HUES6 (cell line): Measurements from ENCODE around the gene FAM13A.
"Not testable (repeated sequence)": the region's sequence is repeated elsewhere in the genome, so short reads cannot be mapped to it uniquely, and the experiment has no call there.

ENCODE experiments used
- H3K27ac ChIP-seq: 2 replicates; pipeline ENCODE4 v1.7.0; 2013; ENCODE audit warnings: low read depth, mild to moderate bottlenecking, low read length, inconsistent platforms
- H3K27me3 ChIP-seq: 2 replicates; pipeline ENCODE4 v1.6.1; 2013; ENCODE audit warnings: low read length; ENCODE audit not compliant: control insufficient read depth, insufficient read depth
- H3K36me3 ChIP-seq: 2 replicates; pipeline ENCODE4 v1.6.1; 2013; ENCODE audit warnings: low read length; ENCODE audit not compliant: control insufficient read depth, insufficient read depth
- H3K4me1 ChIP-seq: 2 replicates; pipeline ENCODE4 v1.6.1; 2013; ENCODE audit warnings: low read length; ENCODE audit not compliant: control insufficient read depth, insufficient read depth
- H3K4me3 ChIP-seq: 2 replicates; pipeline ENCODE4 v1.5.1; 2013; ENCODE audit warnings: low read depth, low read length
- H3K9ac ChIP-seq: one replicate; pipeline ENCODE4 v1.6.1; 2013; ENCODE audit warnings: mild to moderate bottlenecking, low read length
- H3K9me3 ChIP-seq: 2 replicates; pipeline ENCODE4 v1.6.1; 2013; ENCODE audit warnings: low read depth, low read length; ENCODE audit not compliant: control insufficient read depth, insufficient read depth

FAM13A gene

DNA sequence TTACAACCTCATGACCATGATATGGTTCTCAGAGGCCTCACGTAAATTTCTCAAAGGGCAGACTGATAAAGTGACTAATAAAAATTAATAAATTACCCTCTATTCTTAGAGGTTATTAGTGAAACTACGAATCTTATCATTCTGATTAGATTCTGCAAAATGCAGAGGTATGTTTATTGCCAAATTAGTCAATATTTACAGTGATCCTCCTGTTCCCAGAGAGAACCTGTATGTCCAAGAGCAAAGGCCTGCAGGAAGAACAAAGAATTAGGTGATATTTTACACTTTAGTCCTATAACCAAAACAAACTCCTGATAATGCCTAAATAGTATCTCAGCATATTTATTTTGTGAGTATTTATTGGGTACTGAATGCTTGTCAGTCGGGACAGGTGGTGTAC, 58.1 kb downstream of the FAM13A start:
- Histone ChIP-seq H3K36me3 (no peaks in the 10 kb centered on the region; the same call in 1 of the 2 replicates), H3K4me3 (no peak overlapping the region), H3K27ac (no peak overlapping the region), H3K9ac (no peak overlapping the region), H3K27me3 (no peaks in the 10 kb centered on the region), H3K9me3 (no peaks in the 10 kb centered on the region), H3K4me1 (no peaks in the 10 kb centered on the region)

DNA sequence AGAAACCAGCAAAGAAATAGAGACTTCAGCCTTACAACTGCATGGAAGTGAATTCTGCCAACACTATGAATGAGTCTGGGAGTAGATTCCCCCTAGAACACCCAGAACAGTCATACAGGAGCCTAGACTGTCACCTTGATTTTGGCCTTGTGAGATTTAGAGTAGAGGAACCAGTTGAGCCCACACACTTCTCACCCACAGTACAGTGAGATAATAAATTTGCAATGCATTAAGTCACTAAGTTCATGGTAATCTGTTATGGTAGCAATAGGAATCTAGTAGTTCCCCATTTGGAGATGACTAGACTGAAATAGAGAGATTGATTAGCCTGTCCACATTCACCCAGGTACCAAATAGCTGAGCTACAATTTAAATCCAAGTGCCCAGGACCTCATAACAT, 59.0 kb downstream of the FAM13A start:
- H3K27ac ChIP-seq, result no peak overlapping the region
- no peaks in the 10 kb centered on the region; the same call in 1 of the 2 replicates for H3K36me3 ChIP-seq
- no peaks in the 10 kb centered on the region for H3K9me3 ChIP-seq
- no peak overlapping the region for H3K9ac ChIP-seq
- no peaks in the 10 kb centered on the region for H3K27me3 ChIP-seq
- no peak overlapping the region for H3K4me3 ChIP-seq
- H3K4me1 ChIP-seq, result no peaks in the 10 kb centered on the region

DNA sequence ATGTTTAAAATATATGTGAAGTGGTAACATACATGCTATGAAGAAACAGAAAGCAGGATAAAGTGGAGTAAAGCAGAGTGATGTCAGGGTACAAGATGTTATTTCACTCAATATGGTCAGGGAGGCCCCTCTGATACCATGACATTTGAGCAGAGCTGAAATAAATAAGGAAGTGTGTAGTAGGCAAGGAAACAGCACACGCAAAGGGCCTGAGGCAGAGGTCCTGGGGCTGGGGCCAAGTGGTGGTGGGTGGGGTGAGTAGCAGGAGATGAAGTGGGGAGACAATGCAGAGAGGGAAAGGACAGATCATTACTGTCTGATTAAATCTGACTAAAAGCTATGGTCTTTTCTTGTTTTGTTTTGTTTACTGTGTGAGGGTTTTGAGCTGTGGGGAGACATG, 61.1 kb downstream of the FAM13A start:
- no peaks in the 10 kb centered on the region for H3K27me3 ChIP-seq
- H3K9ac ChIP-seq, result no peak overlapping the region
- no peaks in the 10 kb centered on the region for H3K9me3 ChIP-seq
- no peaks in the 10 kb centered on the region for H3K4me1 ChIP-seq
- H3K4me3 ChIP-seq, result no peak overlapping the region
- no peak overlapping the region for H3K27ac ChIP-seq
- peaks cover 1% of the 10 kb centered on the region; the same call in 1 of the 2 replicates for H3K36me3 ChIP-seq

DNA sequence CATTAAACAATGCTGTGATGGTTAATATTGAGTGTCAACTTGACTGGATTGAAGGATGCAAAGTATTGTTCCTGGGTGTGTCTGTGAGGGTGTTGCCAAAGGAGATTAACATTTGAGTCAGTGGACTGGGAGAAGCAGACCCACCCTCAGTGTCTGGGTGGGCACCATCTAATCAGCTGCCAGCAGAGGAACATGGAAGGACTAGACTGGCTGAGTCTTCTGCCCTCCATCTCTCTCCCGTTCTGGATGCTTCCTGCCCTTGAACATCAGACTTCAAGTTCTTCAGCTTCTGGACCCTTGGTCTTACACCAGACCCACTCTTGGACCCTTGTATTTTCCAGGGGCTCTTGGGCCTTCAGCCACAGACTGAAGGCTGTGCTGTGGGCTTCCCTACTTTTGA, 61.7 kb downstream of the FAM13A start:
- H3K4me3 ChIP-seq, H3K9ac ChIP-seq, H3K27me3 ChIP-seq, H3K4me1 ChIP-seq, H3K9me3 ChIP-seq, H3K27ac ChIP-seq, H3K36me3 ChIP-seq: not testable (repeated sequence)

DNA sequence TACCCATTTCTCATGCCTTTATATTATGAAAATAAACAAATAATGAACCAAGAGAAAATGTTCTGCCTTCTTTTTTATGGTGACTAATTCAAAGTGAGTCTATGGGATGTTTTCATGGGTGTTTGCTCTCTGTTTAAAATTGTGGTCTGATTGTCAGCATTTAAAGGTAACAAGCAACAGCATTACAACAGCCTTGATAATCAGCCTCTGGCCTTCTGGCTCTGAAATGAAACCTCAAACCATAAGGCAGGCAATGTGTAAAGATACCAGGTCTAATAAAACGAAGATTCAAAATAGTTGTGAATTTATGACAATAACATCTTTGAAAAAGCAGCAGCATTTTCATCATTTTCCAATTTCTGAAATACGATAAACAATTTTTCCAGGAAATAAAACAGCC, 63.7 kb downstream of the FAM13A start:
- Histone ChIP-seq H3K27ac (no peak overlapping the region), H3K9ac (no peak overlapping the region), H3K9me3 (no peaks in the 10 kb centered on the region), H3K36me3 (peaks cover 3% of the 10 kb centered on the region; the same call in 1 of the 2 replicates), H3K27me3 (no peaks in the 10 kb centered on the region), H3K4me1 (no peaks in the 10 kb centered on the region), H3K4me3 (no peak overlapping the region)

DNA sequence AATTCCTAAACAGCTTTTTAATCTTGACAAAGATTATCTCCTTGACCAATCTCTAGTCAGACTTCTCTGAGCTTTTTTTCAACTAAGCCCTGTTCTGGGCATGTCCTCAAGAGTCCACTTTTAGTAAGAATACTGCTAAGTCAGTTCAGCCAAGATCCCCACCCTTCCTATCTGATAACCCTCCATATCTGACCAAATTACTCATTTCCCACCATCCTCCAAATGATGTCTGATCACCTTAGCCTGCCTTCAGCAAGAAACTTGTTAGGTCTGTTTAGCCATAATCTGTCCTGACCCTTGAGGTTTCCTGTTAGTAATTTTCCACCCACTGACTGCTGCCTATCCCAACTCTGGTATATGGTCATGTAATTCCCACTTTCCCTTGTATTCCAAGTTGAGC, 65.2 kb downstream of the FAM13A start:
- Histone ChIP-seq H3K4me1 (no peaks in the 10 kb centered on the region; the same call in 1 of the 2 replicates), H3K27me3 (no peaks in the 10 kb centered on the region), H3K36me3 (peaks cover 3% of the 10 kb centered on the region; the same call in 1 of the 2 replicates), H3K27ac (no peak overlapping the region), H3K9me3 (no peaks in the 10 kb centered on the region), H3K4me3 (no peak overlapping the region), H3K9ac (no peak overlapping the region)

DNA sequence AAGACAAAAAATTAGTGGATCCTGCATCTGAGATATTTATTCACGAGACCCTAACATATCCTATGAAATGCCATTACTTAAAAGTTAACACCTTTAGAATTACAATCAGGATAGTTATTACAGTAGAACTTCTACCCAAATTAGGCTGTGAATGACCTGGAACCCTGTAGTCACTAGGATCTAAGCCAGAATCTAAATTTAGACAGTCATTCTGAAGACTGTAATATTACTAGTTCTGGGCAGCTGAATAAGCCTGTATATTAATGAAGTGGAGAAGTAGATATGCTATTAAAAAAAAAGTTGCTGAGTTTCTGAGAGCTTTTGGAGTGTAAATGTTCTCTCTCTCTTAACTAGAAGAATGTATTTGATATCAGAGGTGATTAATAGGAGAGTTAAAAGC, 67.0 kb downstream of the FAM13A start:
- Histone ChIP-seq H3K9ac (no peak overlapping the region), H3K9me3 (no peaks in the 10 kb centered on the region), H3K4me3 (no peak overlapping the region), H3K27ac (no peak overlapping the region), H3K27me3 (no peaks in the 10 kb centered on the region), H3K4me1 (no peaks in the 10 kb centered on the region; the same call in 1 of the 2 replicates), H3K36me3 (peaks cover 3% of the 10 kb centered on the region; the same call in 1 of the 2 replicates)

DNA sequence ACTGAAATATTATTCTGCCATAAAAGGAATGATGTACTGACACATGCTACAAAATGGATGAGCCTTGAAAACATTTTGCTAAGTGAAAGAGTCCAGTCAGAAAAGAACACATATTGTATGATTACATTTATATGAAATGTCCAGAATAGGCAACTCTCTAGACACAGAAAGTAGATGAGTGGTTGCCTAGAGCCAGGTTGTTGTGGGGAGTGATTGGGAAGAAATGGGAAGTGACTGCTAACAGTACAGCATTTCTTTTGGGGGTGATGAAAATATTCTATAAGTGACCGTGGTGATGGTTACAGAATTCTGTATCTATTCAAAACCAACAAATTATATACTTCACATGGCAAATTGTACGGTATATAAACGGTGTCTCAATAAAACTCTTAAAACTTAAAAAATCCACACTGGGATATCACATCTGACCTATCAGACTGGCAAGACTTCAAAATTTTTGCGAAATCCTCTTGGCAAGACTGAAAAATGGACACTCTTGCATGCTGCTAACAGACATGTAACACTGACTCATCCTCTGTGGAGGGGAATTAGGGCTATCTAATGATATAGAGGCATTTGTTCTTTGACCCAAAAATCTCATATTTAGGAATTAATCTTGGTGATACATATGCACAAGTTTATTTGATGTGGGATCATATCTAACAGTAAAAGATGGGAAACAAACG, 71.8 kb downstream of the FAM13A start:
- no peak overlapping the region for H3K4me3 ChIP-seq
- no peak overlapping the region for H3K27ac ChIP-seq
- H3K36me3 ChIP-seq, result no peaks in the 10 kb centered on the region; the same call in 1 of the 2 replicates
- no peaks in the 10 kb centered on the region; the same call in 1 of the 2 replicates for H3K4me1 ChIP-seq
- H3K27me3 ChIP-seq, result no peaks in the 10 kb centered on the region
- H3K9ac ChIP-seq, result no peak overlapping the region
- no peaks in the 10 kb centered on the region for H3K9me3 ChIP-seq

DNA sequence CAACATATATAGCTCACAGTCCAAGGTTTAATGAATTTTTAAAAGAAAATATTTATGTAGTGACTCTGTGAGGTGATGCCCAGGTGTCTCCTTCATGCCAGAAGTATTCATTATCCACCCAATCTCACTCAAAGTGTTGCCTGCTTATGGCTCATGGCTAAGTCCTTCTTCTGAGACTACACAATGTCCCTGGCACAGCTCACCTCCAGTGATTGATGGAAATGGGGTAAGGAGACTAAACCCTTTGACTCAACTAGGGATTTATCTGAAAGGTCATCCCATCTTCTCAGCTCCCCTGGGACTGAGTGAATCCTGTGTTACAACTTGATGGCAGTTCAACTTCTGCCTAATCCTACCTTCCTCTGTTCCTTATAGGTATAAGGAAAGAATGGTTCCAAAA, 74.2 kb downstream of the FAM13A start:
- H3K4me1 ChIP-seq, result no peaks in the 10 kb centered on the region; the same call in 1 of the 2 replicates
- no peaks in the 10 kb centered on the region for H3K27me3 ChIP-seq
- no peak overlapping the region for H3K4me3 ChIP-seq
- no peak overlapping the region for H3K27ac ChIP-seq
- no peaks in the 10 kb centered on the region for H3K9me3 ChIP-seq
- no peaks in the 10 kb centered on the region for H3K36me3 ChIP-seq
- H3K9ac ChIP-seq, result no peak overlapping the region

DNA sequence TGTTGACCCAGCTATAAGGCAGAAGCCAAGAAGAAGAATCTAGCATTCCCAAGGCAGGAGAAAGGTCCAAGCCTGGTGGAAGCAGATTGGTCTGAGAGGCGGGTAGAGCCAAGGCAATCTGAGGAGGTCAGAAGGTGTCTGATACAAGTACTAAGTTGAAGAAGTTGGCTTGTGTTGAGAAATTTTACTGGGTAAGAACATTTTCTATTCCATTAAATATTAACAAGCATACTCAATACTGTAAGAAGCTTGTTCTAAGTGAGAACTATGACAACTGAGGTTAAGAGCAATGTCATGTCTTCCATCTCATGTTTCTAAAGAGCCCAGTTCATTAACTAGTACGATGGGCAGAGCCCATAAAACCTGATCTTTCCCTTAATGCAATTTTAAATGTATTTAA, 75.0 kb downstream of the FAM13A start:
- Histone ChIP-seq H3K27ac (no peak overlapping the region), H3K9me3 (no peaks in the 10 kb centered on the region), H3K9ac (no peak overlapping the region), H3K27me3 (no peaks in the 10 kb centered on the region), H3K4me1 (no peaks in the 10 kb centered on the region), H3K36me3 (no peaks in the 10 kb centered on the region), H3K4me3 (no peak overlapping the region)

DNA sequence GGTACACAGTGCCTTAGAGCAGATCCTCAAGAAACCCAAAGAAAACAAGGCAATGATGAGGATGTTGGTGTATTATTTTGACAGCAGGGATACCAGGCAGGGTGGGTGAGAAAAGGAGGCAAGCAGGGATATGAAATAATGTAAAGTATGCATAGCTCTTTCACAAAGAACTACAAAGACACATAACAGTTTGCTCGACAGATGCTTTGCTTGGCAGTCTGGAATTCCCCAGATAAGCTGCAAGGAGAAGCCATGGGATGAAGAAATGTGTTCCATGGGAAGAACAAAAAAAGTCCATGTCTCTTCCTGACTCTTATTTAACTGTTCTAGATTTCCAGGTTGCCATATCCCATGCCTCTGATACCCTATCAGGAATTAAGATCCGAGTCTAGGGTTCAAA, 75.4 kb downstream of the FAM13A start:
- no peak overlapping the region for H3K4me3 ChIP-seq
- H3K27me3 ChIP-seq, result no peaks in the 10 kb centered on the region
- no peak overlapping the region for H3K9ac ChIP-seq
- no peaks in the 10 kb centered on the region for H3K9me3 ChIP-seq
- no peaks in the 10 kb centered on the region for H3K36me3 ChIP-seq
- H3K27ac ChIP-seq, result no peak overlapping the region
- no peaks in the 10 kb centered on the region for H3K4me1 ChIP-seq
